Measurements from ENCODE around the gene ANKRD33.

- TF ChIP-seq POLR2A (IDR thresholded peaks at IDR 0.05) = no peak
- TF ChIP-seq CTCF (IDR thresholded peaks at IDR 0.05) = no peak
- no peak for TF ChIP-seq EP300 (IDR thresholded peaks at IDR 0.05)
- no peak for TF ChIP-seq POLR2AphosphoS5 (IDR thresholded peaks at IDR 0.05)
Observed at GRCh38 chr12:51890133-51890464, 2.2 kb downstream of the ANKRD33 start.
